GM21526 (cell line): ENCODE results near the gene OR10H3.
"Not testable (repeated sequence)": the region's sequence is repeated elsewhere in the genome, so short reads cannot be mapped to it uniquely, and the experiment has no call there.

Source experiments
- ATAC-seq: cut with Tn5 transposase; IDR thresholded peaks from one replicate; pipeline ENCODE4 v1.9.1; 2021; ENCODE audit warnings: moderate library complexity; ENCODE audit not compliant: unreplicated experiment, low FRiP score

OR10H3 gene

DNA sequence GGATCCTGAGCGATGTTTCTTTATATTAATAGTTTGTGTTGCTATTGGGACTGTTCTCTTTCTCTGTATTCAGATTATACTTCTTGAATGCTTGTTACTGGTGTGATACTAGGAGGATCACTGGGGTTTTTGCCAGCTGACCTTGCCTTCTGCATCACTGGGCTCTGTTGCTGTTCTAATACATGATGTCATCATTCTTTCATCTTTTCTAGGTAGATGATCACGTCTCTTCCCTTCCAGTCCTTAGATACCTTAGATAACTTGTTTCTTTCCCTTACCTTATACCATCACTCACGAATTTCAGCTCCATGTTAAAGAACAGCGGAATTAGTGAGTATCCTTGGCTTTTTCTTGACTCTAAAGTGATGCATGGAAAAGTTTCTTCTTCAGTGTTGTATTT, at the start of gene OR10H3:
Gene OR10H3, plus strand, starts transcription at position 264 of the 400 bp plus-strand sequence. CDS start 3,408 bp downstream, outside the sequence.
- no peak for ATAC-seq

DNA sequence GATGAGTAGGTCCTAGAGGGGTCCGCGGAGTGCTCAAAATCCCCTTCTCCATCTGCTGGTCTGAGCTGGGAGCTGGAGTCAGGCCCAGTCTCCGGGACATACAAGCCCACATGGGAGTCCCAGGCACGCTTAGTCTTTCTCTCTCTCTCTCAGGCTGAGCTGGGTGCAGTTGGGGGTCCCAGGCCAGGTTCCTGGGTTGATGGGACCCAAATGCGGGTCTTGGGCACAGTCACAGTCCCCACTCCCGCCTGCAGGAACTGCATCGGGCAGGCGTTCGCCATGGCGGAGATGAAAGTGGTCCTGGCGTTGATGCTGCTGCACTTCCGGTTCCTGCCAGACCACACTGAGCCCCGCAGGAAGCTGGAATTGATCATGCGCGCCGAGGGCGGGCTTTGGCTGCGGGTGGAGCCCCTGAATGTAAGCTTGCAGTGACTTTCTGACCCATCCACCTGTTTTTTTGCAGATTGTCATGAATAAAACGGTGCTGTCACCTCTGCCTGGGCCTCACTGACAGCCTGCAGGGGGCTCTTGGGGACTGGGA, 41.1 kb upstream of the OR10H3 start:
- no peak for ATAC-seq

- ATAC-seq = no peak
These were observed 35.8 kb upstream of the OR10H3 start for GRCh38 chr19:15701757-15702533.

GRCh38 chr19:15702534-15702930, 35.3 kb upstream of the OR10H3 start:
- no peak for ATAC-seq

- ATAC-seq = no peak
These were observed 23.1 kb upstream of the OR10H3 start for GRCh38 chr19:15714638-15715037.

DNA sequence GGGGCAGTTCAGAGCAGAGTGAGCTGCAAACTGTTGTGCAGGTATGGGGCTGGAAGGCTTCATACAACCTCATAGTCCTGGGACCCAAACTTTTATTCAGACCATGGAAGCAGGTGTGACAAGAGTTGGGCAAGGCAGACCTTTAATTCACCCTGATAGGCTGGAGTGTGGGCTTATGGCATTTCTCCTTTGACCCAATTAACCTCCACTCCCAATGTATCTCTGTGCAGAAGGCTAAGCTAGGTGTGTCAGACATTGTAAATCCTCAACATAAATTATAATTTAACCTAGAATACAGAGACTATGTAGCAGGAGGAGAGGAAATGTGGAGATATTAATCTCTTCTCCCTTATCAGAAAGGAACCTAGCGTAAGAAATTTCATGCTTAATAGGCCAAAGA, 22.1 kb upstream of the OR10H3 start:
- ATAC-seq = no peak

GRCh38 chr19:15717809-15718208, 20.0 kb upstream of the OR10H3 start:
- no peak for ATAC-seq

- no peak for ATAC-seq
These were observed 16.5 kb upstream of the OR10H3 start for GRCh38 chr19:15721268-15721667.

DNA sequence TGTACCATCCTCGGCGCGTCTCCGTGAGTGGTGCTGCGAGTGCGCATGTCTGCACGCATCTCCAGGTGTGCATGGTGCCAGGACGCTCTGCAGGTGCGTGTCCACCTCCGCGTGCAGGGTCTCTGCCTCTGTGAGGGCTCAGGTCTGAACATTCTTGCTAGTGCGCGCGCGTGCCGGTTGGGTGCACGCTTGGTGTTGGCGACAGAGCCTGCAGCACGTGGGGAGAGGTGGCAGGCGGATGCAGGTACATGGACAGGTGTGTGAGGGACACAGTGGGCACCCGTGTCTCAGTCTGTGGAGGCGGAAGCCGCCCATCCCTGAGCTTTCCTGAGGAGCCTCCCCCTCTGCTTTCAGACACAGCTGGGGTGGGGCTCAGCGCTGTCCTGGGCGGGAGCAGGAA, 14.8 kb upstream of the OR10H3 start:
- ATAC-seq = no peak

DNA sequence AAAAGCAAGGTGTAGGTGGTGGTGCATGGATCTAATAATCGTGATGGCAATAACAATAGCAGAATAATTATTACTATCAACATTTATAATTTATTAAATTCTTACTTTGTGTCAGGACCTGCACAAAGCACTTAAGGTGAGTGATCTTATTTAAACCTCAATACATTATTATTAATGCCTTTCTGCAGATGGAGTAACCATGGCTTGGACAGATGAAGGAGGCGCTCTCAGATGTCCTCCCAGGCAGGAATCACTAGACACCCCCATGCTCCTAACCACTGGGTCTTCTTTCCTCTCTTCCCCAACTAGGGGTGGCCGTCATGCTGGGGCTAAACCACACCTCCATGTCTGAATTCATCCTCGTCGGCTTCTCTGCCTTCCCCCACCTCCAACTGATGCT, 10.1 kb upstream of the OR10H3 start, which contains the start of gene OR10H2:
Gene OR10H2, plus strand, starts transcription at position 301 of the 400 bp plus-strand sequence. Its CDS starts 20 bp downstream, at position 321.
- no peak for ATAC-seq

DNA sequence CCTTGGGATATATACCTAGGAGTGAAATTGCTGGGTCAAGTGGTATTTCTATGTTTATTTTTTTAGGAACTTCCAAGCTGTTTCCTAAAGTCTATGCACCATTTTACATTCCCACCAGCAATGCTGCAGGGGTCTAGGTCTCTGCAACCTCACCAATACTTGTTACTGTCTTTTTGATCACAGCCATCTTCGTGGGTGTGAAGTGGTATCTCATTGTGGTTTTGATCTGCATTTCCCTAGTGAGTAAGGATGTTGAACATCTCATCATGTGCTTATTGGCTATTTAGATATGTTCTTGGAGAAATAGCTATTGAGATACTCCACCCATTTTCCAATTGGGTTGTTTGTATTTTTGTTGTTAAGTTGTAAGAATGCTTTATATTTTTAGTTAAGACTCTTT, 7.2 kb upstream of the OR10H3 start:
- no peak for ATAC-seq

GRCh38 chr19:15732388-15732787, 5.4 kb upstream of the OR10H3 start:
- ATAC-seq = no peak

- ATAC-seq = no peak
These were observed 3.9 kb upstream of the OR10H3 start for GRCh38 chr19:15733895-15734294.

DNA sequence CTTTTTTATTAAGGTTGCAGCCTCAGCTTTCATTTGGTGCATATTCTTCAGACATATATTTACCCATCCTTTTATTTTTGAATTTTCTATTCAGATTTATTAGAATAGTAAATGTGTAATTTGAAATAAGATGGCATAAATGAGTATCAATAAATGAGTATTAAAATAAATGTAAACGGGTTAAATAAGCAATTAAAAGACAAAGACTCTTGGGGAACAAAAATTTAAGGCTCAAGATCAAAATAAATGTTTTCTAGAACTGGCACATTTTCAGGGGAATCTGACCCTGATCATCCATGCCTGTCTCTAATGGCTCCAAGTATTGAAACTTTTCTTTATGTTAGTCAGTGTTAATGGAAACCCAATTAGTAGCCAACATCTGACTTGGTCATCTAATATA, 3.0 kb downstream of the OR10H3 start:
- ATAC-seq = no peak

DNA sequence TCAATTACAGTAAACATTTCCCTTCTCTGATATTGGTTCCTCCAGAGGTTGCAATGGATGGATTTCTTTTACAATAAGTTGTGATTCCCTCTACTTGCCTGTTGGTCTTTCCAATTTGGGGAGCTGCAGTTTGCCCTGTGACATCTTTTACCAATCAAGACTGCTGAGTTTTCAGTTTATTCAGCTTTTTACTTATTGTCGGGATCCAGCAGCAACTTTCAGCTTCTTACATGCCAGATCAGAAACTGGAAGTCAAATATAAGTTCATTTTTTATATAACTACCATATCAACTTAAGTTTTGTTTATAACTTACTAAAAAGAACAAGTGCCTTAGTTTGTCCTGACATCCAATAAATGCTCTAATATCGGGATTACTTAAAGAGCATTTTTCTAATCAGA, 10.5 kb downstream of the OR10H3 start:
- ATAC-seq = no peak

DNA sequence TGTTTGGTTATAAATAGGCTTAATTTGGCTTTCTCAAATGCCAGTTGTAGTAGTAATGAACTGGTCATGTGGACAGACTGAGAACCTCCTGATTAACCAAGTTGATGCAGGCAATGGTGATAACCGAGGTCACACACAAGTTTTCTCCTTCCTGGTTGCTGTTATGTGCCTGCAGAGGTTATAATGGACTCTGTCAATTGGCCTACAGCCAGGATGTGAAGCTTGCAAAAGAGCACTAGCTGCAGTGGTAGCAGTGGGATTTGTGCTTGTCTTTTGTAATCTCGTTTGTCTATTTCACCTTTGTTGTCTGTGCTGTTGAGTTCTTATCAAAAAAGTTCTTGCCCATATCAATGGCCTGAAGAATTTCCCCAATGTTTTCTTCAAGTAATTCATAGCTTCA, 20.6 kb downstream of the OR10H3 start:
- ATAC-seq = no peak

DNA sequence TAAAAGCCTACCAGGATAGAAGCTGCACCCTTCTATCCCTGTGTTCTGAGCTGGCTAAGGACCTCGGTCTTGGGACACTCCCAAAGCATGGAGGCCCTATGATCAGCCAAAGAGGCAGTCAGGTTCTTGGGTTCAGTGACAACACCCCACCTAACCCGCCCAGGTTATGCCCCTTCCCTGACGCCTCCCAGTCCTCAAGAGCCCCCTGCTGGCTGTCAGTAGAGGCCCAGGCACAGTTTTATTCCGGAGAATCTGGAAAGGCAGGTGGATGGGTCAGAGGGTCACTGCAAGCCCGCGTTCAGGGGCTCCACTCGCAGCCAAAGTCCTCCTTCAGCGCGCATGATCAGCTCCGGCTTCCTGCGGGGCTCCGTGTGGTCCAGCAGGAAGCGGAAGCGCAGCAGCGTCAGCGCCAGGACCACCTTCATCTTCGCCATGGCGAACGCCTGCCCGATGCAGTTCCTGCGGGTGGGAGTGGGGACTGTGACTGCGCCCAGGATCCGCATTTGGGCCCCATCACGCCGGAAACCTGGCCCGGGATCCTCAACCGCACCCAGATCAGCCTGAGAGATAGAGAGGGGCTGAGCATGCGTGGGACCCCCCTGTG, 22.3 kb downstream of the OR10H3 start:
- ATAC-seq = no peak

DNA sequence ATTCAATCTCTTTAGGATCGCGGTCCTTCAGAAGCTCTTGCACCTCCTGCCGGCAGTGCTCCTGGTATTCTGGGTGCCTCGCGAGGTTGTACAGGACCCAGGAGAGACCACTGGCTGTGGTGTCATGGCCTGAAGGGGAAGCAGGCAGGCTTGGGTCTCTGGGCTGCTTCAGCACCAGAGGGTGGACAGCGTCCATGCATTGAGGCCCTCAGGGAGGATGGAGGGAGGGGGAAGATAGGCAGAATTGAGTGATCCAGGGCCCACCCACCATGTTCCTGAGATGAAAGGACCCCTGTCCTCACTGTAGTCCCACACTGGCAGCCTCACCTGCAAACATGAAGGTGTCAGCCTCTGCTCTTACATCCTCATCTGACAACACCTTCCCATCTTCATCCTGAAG, 31.8 kb downstream of the OR10H3 start:
- ATAC-seq = no peak

- not testable (repeated sequence) for ATAC-seq
These were observed 36.4 kb downstream of the OR10H3 start for GRCh38 chr19:15774159-15774558.

GRCh38 chr19:15775249-15775648, 37.5 kb downstream of the OR10H3 start:
- ATAC-seq = no peak

DNA sequence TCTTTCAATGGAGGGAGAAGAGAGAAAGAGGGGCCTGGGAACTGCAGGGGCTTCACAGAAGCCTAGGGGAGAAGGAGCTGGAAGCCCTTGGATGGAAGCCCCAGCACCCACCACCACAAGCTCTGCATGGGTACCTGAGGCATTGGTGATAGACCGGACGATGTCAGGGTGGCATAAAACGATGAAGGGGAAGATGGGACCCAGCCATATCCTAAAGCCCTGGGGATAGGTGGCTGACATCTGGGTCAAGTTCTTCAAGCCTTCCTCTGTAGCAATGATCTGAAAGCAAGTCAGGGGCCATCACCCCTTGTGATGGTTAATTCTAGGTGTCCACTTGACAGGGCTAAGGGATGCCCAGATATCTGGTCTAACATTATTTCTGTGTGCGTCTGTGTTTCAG, 38.5 kb downstream of the OR10H3 start:
- no peak for ATAC-seq
